H9 (cell line): Measurements from ENCODE around the gene CACNA1F. TPM values are rescaled to one million over a fixed set of nuclear protein-coding genes. Genes with fewer than 3 reads are reported as not detected.

ENCODE experiments used
- DNase-seq: peaks from one replicate; pipeline ENCODE4 v3.0.0-alpha.2; 2017
- H2AFZ ChIP-seq: one replicate; pipeline ENCODE4 v1.6.1; 2013; ENCODE audit warnings: mild to moderate bottlenecking, low read length, control low read depth, moderate library complexity
- H2AK5ac ChIP-seq: 2 replicates; pipeline ENCODE4 v1.6.1; 2013; ENCODE audit warnings: low read length, control low read depth, mixed read lengths; ENCODE audit not compliant: insufficient read length
- H2BK120ac ChIP-seq: one replicate; pipeline ENCODE4 v1.6.1; 2013; ENCODE audit warnings: low read depth, mild to moderate bottlenecking, low read length, control low read depth, inconsistent platforms; ENCODE audit not compliant: poor library complexity, severe bottlenecking
- H2BK12ac ChIP-seq: 2 replicates; pipeline ENCODE4 v1.6.1; 2013; ENCODE audit warnings: low read length, control low read depth, mixed read lengths, low read depth; ENCODE audit not compliant: insufficient read length
- H2BK15ac ChIP-seq: 2 replicates; pipeline ENCODE4 v1.6.1; 2013; ENCODE audit warnings: low read depth, low read length, control low read depth
- H2BK20ac ChIP-seq: one replicate; pipeline ENCODE4 v1.6.1; 2013; ENCODE audit warnings: low read depth, mild to moderate bottlenecking, low read length, control low read depth, inconsistent platforms; ENCODE audit not compliant: poor library complexity, severe bottlenecking
- H2BK5ac ChIP-seq: 2 replicates; pipeline ENCODE4 v1.6.1; 2013; ENCODE audit warnings: low read length, control low read depth, mixed read lengths; ENCODE audit not compliant: insufficient read length
- H3K14ac ChIP-seq: 2 replicates; pipeline ENCODE4 v1.6.1; 2013; ENCODE audit warnings: low read length, control low read depth; ENCODE audit not compliant: insufficient read depth
- H3K18ac ChIP-seq: 2 replicates; pipeline ENCODE4 v1.6.1; 2013; ENCODE audit warnings: low read depth, mild to moderate bottlenecking, mixed read lengths, low read length, control low read depth; ENCODE audit not compliant: insufficient read length
- H3K23ac ChIP-seq: 2 replicates; pipeline ENCODE4 v1.6.1; 2013; ENCODE audit warnings: low read length, control low read depth, mixed read lengths, low read depth; ENCODE audit not compliant: insufficient read length
- H3K23me2 ChIP-seq: 2 replicates; pipeline ENCODE4 v1.6.1; 2013; ENCODE audit warnings: low read depth, mild to moderate bottlenecking, mixed read lengths, low read length, control low read depth; ENCODE audit not compliant: insufficient read length, poor library complexity, severe bottlenecking
- H3K27ac ChIP-seq: 2 replicates; pipeline ENCODE4 v1.5.1; 2013; ENCODE audit warnings: low read length, control low read depth, mixed read lengths, low read depth; ENCODE audit not compliant: insufficient read length
- H3K27me3 ChIP-seq: 2 replicates; pipeline ENCODE4 v1.6.1; 2013; ENCODE audit warnings: low read length, control low read depth, inconsistent platforms; ENCODE audit not compliant: insufficient read depth
- H3K4ac ChIP-seq: 2 replicates; pipeline ENCODE4 v1.6.1; 2013; ENCODE audit warnings: low read depth, mild to moderate bottlenecking, control low read depth, inconsistent platforms, low read length, moderate library complexity
- H3K4me1 ChIP-seq: 2 replicates; pipeline ENCODE4 v1.6.1; 2013; ENCODE audit warnings: low read length, control low read depth, inconsistent platforms; ENCODE audit not compliant: insufficient read depth
- H3K4me2 ChIP-seq: 2 replicates; pipeline ENCODE4 v1.6.1; 2013; ENCODE audit warnings: low read length, control low read depth, mixed read lengths; ENCODE audit not compliant: insufficient read length, insufficient read depth
- H3K56ac ChIP-seq: 2 replicates; pipeline ENCODE4 v1.6.1; 2013; ENCODE audit warnings: low read depth, mild to moderate bottlenecking, mixed read lengths, low read length, control low read depth; ENCODE audit not compliant: insufficient read length
- H3K79me1 ChIP-seq: 2 replicates; pipeline ENCODE4 v1.6.1; 2013; ENCODE audit warnings: low read depth, mild to moderate bottlenecking, moderate library complexity, low read length, control low read depth, inconsistent platforms; ENCODE audit not compliant: insufficient read depth, poor library complexity, severe bottlenecking
- H3K79me2 ChIP-seq: 2 replicates; pipeline ENCODE4 v1.6.1; 2013; ENCODE audit warnings: low read length, control low read depth, inconsistent platforms; ENCODE audit not compliant: insufficient read depth
- H3K9ac ChIP-seq: 2 replicates; pipeline ENCODE4 v1.6.1; 2013; ENCODE audit warnings: low read length, control low read depth, mixed read lengths; ENCODE audit not compliant: insufficient read length; ENCODE audit errors: extremely low read depth
- H3K9me3 ChIP-seq: one replicate; pipeline ENCODE4 v1.6.1; 2013; ENCODE audit warnings: low read depth, low read length, inconsistent platforms; ENCODE audit not compliant: control insufficient read depth
- H3T11ph ChIP-seq: one replicate; pipeline ENCODE4 v1.6.1; 2013; ENCODE audit warnings: mild to moderate bottlenecking, low read length, control low read depth, inconsistent platforms
- H4K20me1 ChIP-seq: one replicate; pipeline ENCODE4 v1.6.1; 2013; ENCODE audit not compliant: control insufficient read depth, insufficient read length, insufficient read depth
- H4K5ac ChIP-seq: 2 replicates; pipeline ENCODE4 v1.6.1; 2013; ENCODE audit warnings: low read depth, mild to moderate bottlenecking, mixed read lengths, low read length, control low read depth; ENCODE audit not compliant: insufficient read length
- H4K8ac ChIP-seq: replicated peaks from 2 replicates; pipeline ENCODE4 v1.6.1; 2013; ENCODE audit warnings: low read length, control low read depth, mixed read lengths, low read depth; ENCODE audit not compliant: insufficient read length
- H4K91ac ChIP-seq: 2 replicates; pipeline ENCODE4 v1.6.1; 2013; ENCODE audit warnings: low read depth, mild to moderate bottlenecking, moderate library complexity, mixed read lengths, low read length, control low read depth; ENCODE audit not compliant: insufficient read length
- H3K27ac Mint-ChIP-seq, 3 experiments: 2 replicates in 2 of 3; 3 replicates in 1 of 3; pipeline ENCODE4 v1.8.0; 2020 to 2021; ENCODE audit warnings: mixed read lengths in 3 of 3, mild to moderate bottlenecking in 1 of 3, moderate library complexity in 1 of 3
- H3K27me3 Mint-ChIP-seq: 2 replicates; pipeline ENCODE4 v1.8.0; 2021; ENCODE audit warnings: low read depth, mild to moderate bottlenecking, moderate library complexity, mixed read lengths
- H3K36me3 Mint-ChIP-seq, 3 experiments: 2 replicates in 2 of 3; 3 replicates in 1 of 3; pipeline ENCODE4 v1.8.0; 2020 to 2021; ENCODE audit warnings: low read depth in 3 of 3, mixed read lengths in 3 of 3; ENCODE audit not compliant: insufficient read depth in 1 of 3
- H3K4me1 Mint-ChIP-seq, 2 experiments: 2 replicates each; pipeline ENCODE4 v1.8.0; 2020; ENCODE audit warnings: mixed read lengths in 2 of 2
- H3K4me3 Mint-ChIP-seq, 2 experiments: 2 replicates in 1 of 2; 3 replicates in 1 of 2; pipeline ENCODE4 v1.8.0; 2020 to 2021; ENCODE audit warnings: mild to moderate bottlenecking in 2 of 2, mixed read lengths in 2 of 2, moderate library complexity in 1 of 2
- H3K9me3 Mint-ChIP-seq, 2 experiments: 2 replicates in 1 of 2; 3 replicates in 1 of 2; pipeline ENCODE4 v1.8.0; 2020; ENCODE audit warnings: mild to moderate bottlenecking in 2 of 2, mixed read lengths in 2 of 2, moderate library complexity in 1 of 2
- CTCF ChIP-seq: fragments of 200-600 bp; sonication (generic); conservative IDR thresholded peaks from 3 replicates; pipeline ENCODE4 v1.8.0; 2021; ENCODE audit warnings: antibody characterized with exemption, mild to moderate bottlenecking
- WGBS: extraction: QIAGEN DNeasy Blood & Tissue Kit; methylation state at CpG from one replicate; pipeline ENCODE4 v1.1.7; 2013; ENCODE audit warnings: missing lambda C conversion rate, low lambda C conversion rate, mixed read lengths; ENCODE audit not compliant: insufficient read length; ENCODE audit errors: extremely low coverage; 5-methylcytosine and 5-hydroxymethylcytosine counted together
- total RNA-seq: library from RNA; stranded (reverse); gene quantifications from 2 replicates; pipeline ENCODE4 v1.2.1, GENCODE V29; 2021

The CACNA1F gene
- total RNA-seq, 1 experiment from 2014 or later: 1.4 TPM

- H3K18ac ChIP-seq: no peak overlapping the region
- TF ChIP-seq CTCF: no peak
- no peak overlapping the region for H2AK5ac ChIP-seq
- H3K23ac ChIP-seq: no peak overlapping the region
- H3K4me2 ChIP-seq: no peak overlapping the region
- no peaks in the 10 kb centered on the region for H3K27me3 ChIP-seq
- H2BK15ac ChIP-seq: no peak overlapping the region
- H3K23me2 ChIP-seq: no peaks in the 10 kb centered on the region
- H4K8ac ChIP-seq: no peak overlapping the region
- H3K79me1 ChIP-seq: no peaks in the 10 kb centered on the region
- H2BK20ac ChIP-seq: no peak overlapping the region
- no peak overlapping the region for H4K5ac ChIP-seq
- Mint-ChIP-seq H3K27me3 (peaks cover 7% of the 10 kb centered on the region), H3K27ac (no peak overlapping the region), H3K4me3 (no peak overlapping the region), H3K36me3 (peaks cover 0 to 7% (median 4%) of the 10 kb centered on the region in 3 experiments; a peak in 2 of 7 replicates), H3K4me1 (peaks cover 0 to 8% of the 10 kb centered on the region in 2 experiments; a peak in 2 of 4 replicates), H3K9me3 (peaks cover 67 to 85% of the 10 kb centered on the region in 2 experiments)
- peaks cover 36% of the 10 kb centered on the region for H3K9me3 ChIP-seq
- H3K79me2 ChIP-seq: no peaks in the 10 kb centered on the region
- DNase-seq: no peak
- no peak overlapping the region for H2BK5ac ChIP-seq
- no CpG with 5 or more reads among the region's 8 CpGs for WGBS
- H3K27ac ChIP-seq: no peak overlapping the region
- no peak overlapping the region for H3T11ph ChIP-seq
- H3K56ac ChIP-seq: no peak overlapping the region
- H2BK12ac ChIP-seq: no peak overlapping the region
- H3K4ac ChIP-seq: no peak overlapping the region
- H4K20me1 ChIP-seq: no peaks in the 10 kb centered on the region
- no peak overlapping the region for H2AFZ ChIP-seq
- H2BK120ac ChIP-seq: no peak overlapping the region
- H3K14ac ChIP-seq: no peak overlapping the region
- no peak overlapping the region for H4K91ac ChIP-seq
- H3K9ac ChIP-seq: no peak overlapping the region
- H3K4me1 ChIP-seq: no peaks in the 10 kb centered on the region
Measured at GRCh38 chrX:49210406-49210805, 22.7 kb downstream of the CACNA1F start.
